HG03175 (cell line): ENCODE measurements around the gene AGAP5.
"Not testable (repeated sequence)": the region's sequence is repeated elsewhere in the genome, so short reads cannot be mapped to it uniquely, and the experiment has no call there.

Experiments used
- ATAC-seq: cut with Tn5 transposase; IDR thresholded peaks from one replicate; pipeline ENCODE4 v1.9.1; 2021; ENCODE audit warnings: mild to moderate bottlenecking, moderate library complexity; ENCODE audit not compliant: unreplicated experiment

Gene AGAP5

GRCh38 chr10:73697675-73698159 lies at the start of gene AGAP5:
TSS of gene AGAP5 (minus strand) at chr10:73698109. CDS start at chr10:73697755, 354 bp downstream.
- ATAC-seq: not testable (repeated sequence)

- ATAC-seq: no peak
Observed at GRCh38 chr10:73746721-73747120, 48.8 kb upstream of the AGAP5 start.

GRCh38 chr10:73744664-73744975 lies 46.7 kb upstream of the AGAP5 start:
- peak; percentile 31 for ATAC-seq

- peak; percentile 92 for ATAC-seq
Observed at GRCh38 chr10:73743905-73744663, 46.2 kb upstream of the AGAP5 start, which contains the start of gene SEC24C. TSS of gene SEC24C (plus strand) at chr10:73744372. CDS start at chr10:73746833, 2,461 bp downstream.

- ATAC-seq: no peak
Observed at GRCh38 chr10:73743327-73743904, 45.5 kb upstream of the AGAP5 start.

GRCh38 chr10:73742454-73742734 lies 44.5 kb upstream of the AGAP5 start:
- no peak for ATAC-seq

- ATAC-seq: not testable (repeated sequence)
Observed at GRCh38 chr10:73740501-73741254, 42.8 kb upstream of the AGAP5 start.

- no peak for ATAC-seq
Observed at GRCh38 chr10:73734796-73735305, 36.9 kb upstream of the AGAP5 start.

GRCh38 chr10:73734028-73734720 lies 36.3 kb upstream of the AGAP5 start:
- ATAC-seq: no peak

- ATAC-seq: no peak
Observed at GRCh38 chr10:73732931-73733623, 35.2 kb upstream of the AGAP5 start.

GRCh38 chr10:73732426-73732825 lies 34.5 kb upstream of the AGAP5 start:
- ATAC-seq: no peak

- no peak for ATAC-seq
Observed at GRCh38 chr10:73731588-73732375, 33.9 kb upstream of the AGAP5 start.

GRCh38 chr10:73730153-73730906 lies 32.4 kb upstream of the AGAP5 start:
- ATAC-seq: peak; percentile 92

- not testable (repeated sequence) for ATAC-seq
Observed at GRCh38 chr10:73729781-73730152, 31.9 kb upstream of the AGAP5 start.

- ATAC-seq: no peak
Observed at GRCh38 chr10:73723516-73723915, 25.6 kb upstream of the AGAP5 start.

- not testable (repeated sequence) for ATAC-seq
Observed at GRCh38 chr10:73720561-73720960, 22.7 kb upstream of the AGAP5 start.

GRCh38 chr10:73717556-73717955 lies 19.6 kb upstream of the AGAP5 start:
- ATAC-seq: no peak

GRCh38 chr10:73716251-73716650 lies 18.3 kb upstream of the AGAP5 start:
- no peak for ATAC-seq
